Measurements from ENCODE around the gene PDZRN3. TPM values are rescaled to one million over a fixed set of nuclear protein-coding genes. Genes with fewer than 3 reads are reported as not detected.

The PDZRN3 gene
- total RNA-seq, 1 experiment from 2014 or later = 0.17 TPM

- ATAC-seq (no peak), DNase-seq (ENCODE audit: low read depth, low spot score) (no peak)
- H3K9ac ChIP-seq (ENCODE audit: low read length) = no peak overlapping the region
- ChIA-PET CTCF (no interaction called here), POLR2A (no interaction called here), RAD21 (ENCODE audit: low non-redundant PET in 1 of 2, low total read pairs in 2 of 2, uncharacterized antibody in 2 of 2, unreplicated experiment in 2 of 2) (no interaction called here)
- H3K4me2 ChIP-seq (ENCODE audit: low read length) = no peak overlapping the region
- no peaks in the 10 kb centered on the region for H4K20me1 ChIP-seq (ENCODE audit: insufficient read depth)
- H3K79me2 ChIP-seq (ENCODE audit: insufficient read depth, low read length) = no peaks in the 10 kb centered on the region
- H3K4me1 ChIP-seq (ENCODE audit: control insufficient read depth in 1 of 2, insufficient read depth in 2 of 2, low read length in 2 of 2) = no peaks in the 10 kb centered on the region
- H2AFZ ChIP-seq (ENCODE audit: low read depth, low read length, poor library complexity, severe bottlenecking) = no peak overlapping the region
- H3K4me3 ChIP-seq (replicated peaks in 1 of 2; ENCODE audit: low read depth in 1 of 2, low read length in 2 of 2) = no peak overlapping the region
- H3K27ac ChIP-seq (ENCODE audit: low read depth, low read length) = no peak overlapping the region
- intact Hi-C loops (cut with micrococcal nuclease) = no loop called here
- H3K9me3 ChIP-seq (ENCODE audit: control insufficient read depth in 1 of 2, insufficient read depth in 1 of 2, low read depth in 1 of 2, low read length in 2 of 2) = no peaks in the 10 kb centered on the region
- TF ChIP-seq CTCF (IDR thresholded peaks at IDR 0.05 in 2 of 3, conservative IDR thresholded peaks at IDR 0.05 in 1 of 3; ENCODE audit: borderline replicate concordance in 1 of 3, insufficient read depth in 1 of 3, low read depth in 2 of 3, low read length in 2 of 3) (no peak), ELF1 (IDR thresholded peaks at IDR 0.05; ENCODE audit: borderline replicate concordance, low read depth) (no peak), EZH2phosphoT487 (IDR thresholded peaks at IDR 0.05; ENCODE audit: borderline replicate concordance) (no peak), EZH2 (IDR thresholded peaks at IDR 0.05) (no peak), REST (IDR thresholded peaks at IDR 0.05; ENCODE audit: low read depth) (no peak), JUND (IDR thresholded peaks at IDR 0.05) (no peak), ZNF274 (IDR thresholded peaks at IDR 0.05; ENCODE audit: low read depth, low read length) (no peak), SIN3A (IDR thresholded peaks at IDR 0.05; ENCODE audit: low read depth) (no peak), CBX3 (IDR thresholded peaks at IDR 0.05; ENCODE audit: low read depth) (no peak), ATF3 (IDR thresholded peaks at IDR 0.05) (no peak), YY1 (IDR thresholded peaks at IDR 0.05; ENCODE audit: extremely low read depth, insufficient replicate concordance, low read depth, low read length) (no peak), ZBTB33 (IDR thresholded peaks at IDR 0.05; ENCODE audit: extremely low read depth, insufficient replicate concordance, low read length) (no peak), POLR2AphosphoS5 (IDR thresholded peaks at IDR 0.05; ENCODE audit: low read depth, low read length) (no peak), SP1 (IDR thresholded peaks at IDR 0.05; ENCODE audit: low read depth) (no peak), SRF (IDR thresholded peaks at IDR 0.05; ENCODE audit: low read depth) (no peak), FOSL1 (IDR thresholded peaks at IDR 0.05; ENCODE audit: low read depth) (no peak), TCF7L2 (IDR thresholded peaks at IDR 0.05; ENCODE audit: borderline replicate concordance, extremely low read depth, insufficient read depth, insufficient read length) (no peak), POLR2A (IDR thresholded peaks at IDR 0.05; ENCODE audit: borderline replicate concordance, extremely low read depth, insufficient read depth, insufficient read length) (no peak), EGR1 (IDR thresholded peaks at IDR 0.05; ENCODE audit: low read depth) (no peak), ZFX (IDR thresholded peaks at IDR 0.05) (no peak)
- H3K27me3 ChIP-seq (ENCODE audit: insufficient read depth, low read length) = peaks cover 20% of the 10 kb centered on the region
- no TSS peak for BruUV-seq (replicated peaks)
- H3K36me3 ChIP-seq (ENCODE audit: control insufficient read depth in 1 of 2, insufficient read depth in 2 of 2, low read length in 2 of 2) = no peaks in the 10 kb centered on the region
- no peaks in the 10 kb centered on the region for H3K9me2 ChIP-seq (ENCODE audit: insufficient read depth)
These were observed 225.6 kb downstream of the PDZRN3 start for GRCh38 chr3:73399106-73399505.

Measured in HCT116 (cell line).